H54 (cell line): Measurements from ENCODE around the gene CMTM4.

Experiments
- DNase-seq: peaks from one replicate; pipeline ENCODE4 v3.0.0; 2011; ENCODE audit warnings: low spot score, mixed read lengths; ENCODE audit not compliant: insufficient read length
- FAIRE-seq: peaks from 3 replicates; lab custom pipeline; 2011; peaks lifted over from hg19 to GRCh38; lab: Jason Lieb, UNC
- POLR2A ChIP-seq: IDR thresholded peaks from 2 replicates; pipeline ENCODE4 v1.6.1; 2011; ENCODE audit warnings: low read depth, mild to moderate bottlenecking, low read length

CMTM4 gene

DNA sequence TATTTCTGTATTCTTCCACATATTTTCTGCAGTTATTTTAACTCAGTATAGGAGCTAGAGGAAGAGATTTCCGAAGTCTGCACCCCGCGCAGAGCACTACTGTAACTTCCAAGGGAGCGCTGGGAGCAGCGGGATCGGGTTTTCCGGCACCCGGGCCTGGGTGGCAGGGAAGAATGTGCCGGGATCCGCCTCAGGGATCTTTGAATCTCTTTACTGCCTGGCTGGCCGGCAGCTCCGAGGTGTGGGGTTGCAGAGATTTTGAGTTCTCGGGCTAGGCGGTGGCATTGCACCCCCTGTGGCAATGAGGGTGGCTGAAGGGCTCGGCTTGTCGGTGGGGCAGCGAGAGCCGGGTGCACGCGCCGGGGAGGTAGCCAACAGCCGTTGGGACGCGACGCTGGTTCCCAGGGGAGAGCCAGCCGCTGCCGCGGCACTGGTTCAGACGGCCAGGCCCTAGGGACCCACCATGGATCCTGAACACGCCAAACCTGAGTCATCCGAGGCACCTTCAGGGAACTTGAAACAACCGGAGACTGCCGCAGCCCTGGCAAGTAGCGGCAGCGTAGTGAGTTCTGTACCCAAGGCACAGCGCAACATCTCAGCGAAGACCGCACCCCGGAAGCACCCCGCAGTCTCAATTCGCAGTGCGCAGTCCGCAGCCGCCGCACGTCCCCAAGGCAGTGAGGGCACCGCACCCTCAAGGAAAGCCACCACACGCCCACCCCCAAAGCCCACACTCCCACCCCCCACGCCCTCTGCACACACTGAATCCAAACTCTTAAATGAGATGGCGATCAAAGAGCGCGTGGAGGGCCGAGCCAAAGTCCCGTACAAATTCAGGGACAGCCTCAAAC, 130.3 kb downstream of the CMTM4 start, which contains the start of gene CMTM1:
Gene CMTM1, plus strand, starts transcription at position 389 of the 851 bp plus-strand sequence. Its CDS starts 75 bp downstream, at position 464.
- no peak for FAIRE-seq
- no peak for DNase-seq
- no peak for TF ChIP-seq POLR2A
